ENCODE measurements around the gene PASK. TPM values are rescaled to one million over a fixed set of nuclear protein-coding genes. Genes with fewer than 3 reads are reported as not detected.

Gene PASK
- total RNA-seq, 1 experiment from 2014 or later, result 80.9 TPM

GRCh38 chr2:241084856-241085444, 64.3 kb downstream of the PASK start:
- POLR2A ChIA-PET, result no interaction called here
- no peak for DNase-seq (ENCODE audit: low spot score)
- TF ChIP-seq ATF1 (CRISPR knock-in tag; IDR thresholded peaks at IDR 0.05) (no peak), GABPB1 (CRISPR knock-in tag; IDR thresholded peaks at IDR 0.05) (no peak), ERG (CRISPR knock-in tag; IDR thresholded peaks at IDR 0.05) (no peak), IRF2 (CRISPR knock-in tag; IDR thresholded peaks at IDR 0.05; ENCODE audit: borderline replicate concordance, low read depth) (no peak), ATF3 (CRISPR knock-in tag; conservative IDR thresholded peaks at IDR 0.05) (no peak), ZNF263 (CRISPR knock-in tag; IDR thresholded peaks at IDR 0.05; ENCODE audit: low read depth) (no peak), OVOL2 (CRISPR knock-in tag; IDR thresholded peaks at IDR 0.05; ENCODE audit: borderline replicate concordance) (no peak), NFYB (CRISPR knock-in tag; conservative IDR thresholded peaks at IDR 0.05; ENCODE audit: low read depth) (no peak), ZNF219 (CRISPR knock-in tag; IDR thresholded peaks at IDR 0.05; ENCODE audit: borderline replicate concordance) (no peak), FOXP1 (CRISPR knock-in tag; IDR thresholded peaks at IDR 0.05; ENCODE audit: borderline replicate concordance) (no peak), CDX4 (CRISPR knock-in tag; IDR thresholded peaks at IDR 0.05; ENCODE audit: borderline replicate concordance) (no peak), ZNF671 (CRISPR knock-in tag; IDR thresholded peaks at IDR 0.05) (no peak), ZNF232 (CRISPR knock-in tag; IDR thresholded peaks at IDR 0.05) (no peak), ZNF416 (CRISPR knock-in tag; IDR thresholded peaks at IDR 0.05) (no peak)
- TF ChIP-seq, protein P1, sequence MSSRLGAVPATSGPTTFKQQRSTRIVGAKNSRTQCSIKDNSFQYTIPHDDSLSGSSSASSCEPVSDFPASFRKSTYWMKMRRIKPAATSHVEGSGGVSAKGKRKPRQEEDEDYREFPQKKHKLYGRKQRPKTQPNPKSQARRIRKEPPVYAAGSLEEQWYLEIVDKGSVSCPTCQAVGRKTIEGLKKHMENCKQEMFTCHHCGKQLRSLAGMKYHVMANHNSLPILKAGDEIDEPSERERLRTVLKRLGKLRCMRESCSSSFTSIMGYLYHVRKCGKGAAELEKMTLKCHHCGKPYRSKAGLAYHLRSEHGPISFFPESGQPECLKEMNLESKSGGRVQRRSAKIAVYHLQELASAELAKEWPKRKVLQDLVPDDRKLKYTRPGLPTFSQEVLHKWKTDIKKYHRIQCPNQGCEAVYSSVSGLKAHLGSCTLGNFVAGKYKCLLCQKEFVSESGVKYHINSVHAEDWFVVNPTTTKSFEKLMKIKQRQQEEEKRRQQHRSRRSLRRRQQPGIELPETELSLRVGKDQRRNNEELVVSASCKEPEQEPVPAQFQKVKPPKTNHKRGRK (CRISPR knock-in tag; IDR thresholded peaks at IDR 0.05; ENCODE audit: borderline replicate concordance), result no peak
- TF ChIP-seq, protein P2, sequence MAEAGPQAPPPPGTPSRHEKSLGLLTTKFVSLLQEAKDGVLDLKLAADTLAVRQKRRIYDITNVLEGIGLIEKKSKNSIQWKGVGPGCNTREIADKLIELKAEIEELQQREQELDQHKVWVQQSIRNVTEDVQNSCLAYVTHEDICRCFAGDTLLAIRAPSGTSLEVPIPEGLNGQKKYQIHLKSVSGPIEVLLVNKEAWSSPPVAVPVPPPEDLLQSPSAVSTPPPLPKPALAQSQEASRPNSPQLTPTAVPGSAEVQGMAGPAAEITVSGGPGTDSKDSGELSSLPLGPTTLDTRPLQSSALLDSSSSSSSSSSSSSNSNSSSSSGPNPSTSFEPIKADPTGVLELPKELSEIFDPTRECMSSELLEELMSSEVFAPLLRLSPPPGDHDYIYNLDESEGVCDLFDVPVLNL (CRISPR knock-in tag; IDR thresholded peaks at IDR 0.05; ENCODE audit: borderline replicate concordance, low read depth), result no peak
- no peak overlapping the region for H3K4me3 Mint-ChIP-seq
- H3K9me3 Mint-ChIP-seq, result no peaks in the 10 kb centered on the region
- no peak for ATAC-seq
- peaks cover 11% of the 10 kb centered on the region for H3K36me3 Mint-ChIP-seq
- CTCF ChIA-PET, result no interaction called here
- H3K27me3 Mint-ChIP-seq (ENCODE audit: low read depth), result no peaks in the 10 kb centered on the region
- peaks cover 5% of the 10 kb centered on the region; the same call in 1 of the 2 replicates for H3K4me1 Mint-ChIP-seq
- H3K27ac Mint-ChIP-seq, result no peak overlapping the region

- Mint-ChIP-seq H3K27me3 (ENCODE audit: low read depth) (no peaks in the 10 kb centered on the region), H3K4me1 (no peaks in the 10 kb centered on the region), H3K27ac (no peak overlapping the region), H3K4me3 (no peak overlapping the region), H3K36me3 (peaks cover 11% of the 10 kb centered on the region), H3K9me3 (no peaks in the 10 kb centered on the region)
- no peak for DNase-seq (ENCODE audit: low spot score)
- ChIA-PET CTCF (interaction anchor here (0.6 kb wide), 1 partner anchor 97 kb away, joined by 3 read pairs; no protein-coding TSS in a partner anchor), POLR2A (no interaction called here)
- no peak for ATAC-seq
- TF ChIP-seq, protein P2 (CRISPR knock-in tag; IDR thresholded peaks at IDR 0.05; ENCODE audit: borderline replicate concordance, low read depth), result no peak
- TF ChIP-seq ATF1 (CRISPR knock-in tag; IDR thresholded peaks at IDR 0.05) (no peak), FOXJ3 (CRISPR knock-in tag; IDR thresholded peaks at IDR 0.05; ENCODE audit: borderline replicate concordance) (no peak), NFE2L1 (CRISPR knock-in tag; IDR thresholded peaks at IDR 0.05) (no peak), ELF4 (CRISPR knock-in tag; IDR thresholded peaks at IDR 0.05; ENCODE audit: low read depth) (no peak), ATF2 (CRISPR knock-in tag; IDR thresholded peaks at IDR 0.05; ENCODE audit: borderline replicate concordance, low read depth) (no peak)
- TF ChIP-seq, protein P3, sequence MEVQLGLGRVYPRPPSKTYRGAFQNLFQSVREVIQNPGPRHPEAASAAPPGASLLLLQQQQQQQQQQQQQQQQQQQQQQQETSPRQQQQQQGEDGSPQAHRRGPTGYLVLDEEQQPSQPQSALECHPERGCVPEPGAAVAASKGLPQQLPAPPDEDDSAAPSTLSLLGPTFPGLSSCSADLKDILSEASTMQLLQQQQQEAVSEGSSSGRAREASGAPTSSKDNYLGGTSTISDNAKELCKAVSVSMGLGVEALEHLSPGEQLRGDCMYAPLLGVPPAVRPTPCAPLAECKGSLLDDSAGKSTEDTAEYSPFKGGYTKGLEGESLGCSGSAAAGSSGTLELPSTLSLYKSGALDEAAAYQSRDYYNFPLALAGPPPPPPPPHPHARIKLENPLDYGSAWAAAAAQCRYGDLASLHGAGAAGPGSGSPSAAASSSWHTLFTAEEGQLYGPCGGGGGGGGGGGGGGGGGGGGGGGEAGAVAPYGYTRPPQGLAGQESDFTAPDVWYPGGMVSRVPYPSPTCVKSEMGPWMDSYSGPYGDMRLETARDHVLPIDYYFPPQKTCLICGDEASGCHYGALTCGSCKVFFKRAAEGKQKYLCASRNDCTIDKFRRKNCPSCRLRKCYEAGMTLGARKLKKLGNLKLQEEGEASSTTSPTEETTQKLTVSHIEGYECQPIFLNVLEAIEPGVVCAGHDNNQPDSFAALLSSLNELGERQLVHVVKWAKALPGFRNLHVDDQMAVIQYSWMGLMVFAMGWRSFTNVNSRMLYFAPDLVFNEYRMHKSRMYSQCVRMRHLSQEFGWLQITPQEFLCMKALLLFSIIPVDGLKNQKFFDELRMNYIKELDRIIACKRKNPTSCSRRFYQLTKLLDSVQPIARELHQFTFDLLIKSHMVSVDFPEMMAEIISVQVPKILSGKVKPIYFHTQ (CRISPR knock-in tag; IDR thresholded peaks at IDR 0.05), result no peak
Measured at GRCh38 chr2:241083091-241083415, 66.2 kb downstream of the PASK start.
